GM19452 (cell line): ENCODE data around the gene TULP1.

Experiments used
- ATAC-seq: cut with Tn5 transposase; IDR thresholded peaks from one replicate; pipeline ENCODE4 v1.9.1; 2021; ENCODE audit not compliant: unreplicated experiment

The TULP1 gene

GRCh38 chr6:35497571-35498421 is 14.9 kb downstream of the TULP1 start:
- no peak for ATAC-seq

- ATAC-seq = peak; percentile 60
These were observed 15.7 kb downstream of the TULP1 start, which contains the start of gene TEAD3 for GRCh38 chr6:35496841-35497570. Gene TEAD3 (minus strand): TSS chr6:35497079.

GRCh38 chr6:35496036-35496840 is 16.5 kb downstream of the TULP1 start:
- ATAC-seq = no peak

GRCh38 chr6:35495258-35496035 is 17.2 kb downstream of the TULP1 start:
- no peak for ATAC-seq

- ATAC-seq = no peak
These were observed 18.5 kb downstream of the TULP1 start for GRCh38 chr6:35494161-35494563.

- no peak for ATAC-seq
These were observed 19.3 kb downstream of the TULP1 start for GRCh38 chr6:35493307-35493983.

- ATAC-seq = no peak
These were observed 19.8 kb downstream of the TULP1 start for GRCh38 chr6:35492974-35493284.

GRCh38 chr6:35492258-35492973 is 20.3 kb downstream of the TULP1 start:
- no peak for ATAC-seq

- ATAC-seq = no peak
These were observed 21.0 kb downstream of the TULP1 start for GRCh38 chr6:35491558-35492257.

- no peak for ATAC-seq
These were observed 21.7 kb downstream of the TULP1 start for GRCh38 chr6:35490821-35491557.

- no peak for ATAC-seq
These were observed 22.5 kb downstream of the TULP1 start for GRCh38 chr6:35489995-35490791.

- ATAC-seq = no peak
These were observed 23.6 kb downstream of the TULP1 start for GRCh38 chr6:35489066-35489465.

GRCh38 chr6:35488517-35488862 is 24.2 kb downstream of the TULP1 start:
- no peak for ATAC-seq

- no peak for ATAC-seq
These were observed 24.8 kb downstream of the TULP1 start for GRCh38 chr6:35487658-35488516.

GRCh38 chr6:35486005-35486925 is 26.4 kb downstream of the TULP1 start:
- ATAC-seq = no peak
